GM03348 (cell line): ENCODE measurements around the gene ZNF92.
"Not testable (repeated sequence)": the region's sequence is repeated elsewhere in the genome, so short reads cannot be mapped to it uniquely, and the experiment has no call there.

Experiments used
- DNase-seq: peaks from one replicate; pipeline ENCODE4 v3.0.0; 2012; ENCODE audit warnings: low spot score

ZNF92 gene

GRCh38 chr7:65429642-65430343, 56.1 kb downstream of the ZNF92 start:
- no peak for DNase-seq

GRCh38 chr7:65430344-65431186, 56.9 kb downstream of the ZNF92 start:
- no peak for DNase-seq

DNA sequence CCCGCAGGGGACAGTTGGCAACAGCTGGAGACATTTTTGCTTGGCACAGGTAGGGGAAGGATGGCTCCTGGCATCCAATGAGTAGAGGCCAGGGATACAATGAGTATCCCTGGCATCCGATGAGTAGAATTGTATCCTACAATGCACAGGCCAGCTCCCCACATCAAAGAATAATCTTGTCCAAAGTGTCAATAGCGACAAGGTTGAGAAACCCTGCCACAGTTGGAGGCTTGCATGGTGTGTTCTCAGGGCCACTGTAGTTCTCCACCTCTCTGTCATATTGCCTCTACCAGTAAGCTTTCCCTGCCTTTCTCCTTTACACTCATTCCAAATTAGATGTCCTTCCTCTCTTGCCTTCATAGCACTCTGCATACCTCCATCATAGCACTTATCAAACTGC, 60.7 kb downstream of the ZNF92 start:
- DNase-seq: no peak

DNA sequence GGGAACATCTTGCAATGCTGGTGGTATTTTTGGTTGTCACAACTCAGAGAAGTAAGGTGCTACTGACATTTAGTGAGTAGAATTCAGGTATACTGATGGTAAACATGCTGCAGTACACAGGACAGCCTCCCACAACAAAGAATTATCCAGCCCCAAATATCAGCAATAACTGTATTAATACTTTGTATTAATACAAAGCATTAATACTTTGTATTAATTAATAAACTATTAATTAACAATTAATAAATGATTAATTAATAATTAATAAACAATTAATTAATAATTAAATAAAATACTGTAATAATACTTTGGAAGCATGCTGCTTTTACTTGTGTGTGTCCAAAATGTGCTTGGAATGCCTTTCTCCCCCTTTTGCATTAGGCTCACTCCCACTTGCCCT, 62.5 kb downstream of the ZNF92 start:
- no peak for DNase-seq

DNA sequence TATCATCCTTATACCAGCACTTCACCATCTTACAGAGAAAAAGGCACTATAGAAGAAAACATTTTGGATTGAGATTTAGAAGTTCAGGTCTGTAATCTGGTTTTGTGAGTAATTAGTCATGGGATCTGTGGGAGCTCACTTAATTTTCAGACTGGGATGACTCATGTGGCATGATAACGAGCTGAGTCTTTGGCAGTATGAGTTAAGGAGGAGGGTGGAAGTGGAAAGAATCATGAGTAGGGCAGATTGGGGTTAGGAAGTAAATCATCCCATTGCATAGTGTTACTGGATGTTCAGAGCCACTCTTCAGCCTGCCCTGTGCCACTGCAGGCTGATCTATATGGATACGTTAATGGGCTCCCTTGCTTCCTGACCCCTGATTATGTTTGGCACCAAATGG, 64.9 kb downstream of the ZNF92 start:
- DNase-seq: peak; percentile 68

- peak; percentile 52 for DNase-seq
These were observed 67.4 kb downstream of the ZNF92 start for GRCh38 chr7:65441010-65441409.

- DNase-seq: no peak
These were observed 70.7 kb downstream of the ZNF92 start for GRCh38 chr7:65444205-65444842.

GRCh38 chr7:65444899-65445823, 71.5 kb downstream of the ZNF92 start:
- no peak for DNase-seq

- not testable (repeated sequence) for DNase-seq
These were observed 73.4 kb downstream of the ZNF92 start for GRCh38 chr7:65447041-65447440.

DNA sequence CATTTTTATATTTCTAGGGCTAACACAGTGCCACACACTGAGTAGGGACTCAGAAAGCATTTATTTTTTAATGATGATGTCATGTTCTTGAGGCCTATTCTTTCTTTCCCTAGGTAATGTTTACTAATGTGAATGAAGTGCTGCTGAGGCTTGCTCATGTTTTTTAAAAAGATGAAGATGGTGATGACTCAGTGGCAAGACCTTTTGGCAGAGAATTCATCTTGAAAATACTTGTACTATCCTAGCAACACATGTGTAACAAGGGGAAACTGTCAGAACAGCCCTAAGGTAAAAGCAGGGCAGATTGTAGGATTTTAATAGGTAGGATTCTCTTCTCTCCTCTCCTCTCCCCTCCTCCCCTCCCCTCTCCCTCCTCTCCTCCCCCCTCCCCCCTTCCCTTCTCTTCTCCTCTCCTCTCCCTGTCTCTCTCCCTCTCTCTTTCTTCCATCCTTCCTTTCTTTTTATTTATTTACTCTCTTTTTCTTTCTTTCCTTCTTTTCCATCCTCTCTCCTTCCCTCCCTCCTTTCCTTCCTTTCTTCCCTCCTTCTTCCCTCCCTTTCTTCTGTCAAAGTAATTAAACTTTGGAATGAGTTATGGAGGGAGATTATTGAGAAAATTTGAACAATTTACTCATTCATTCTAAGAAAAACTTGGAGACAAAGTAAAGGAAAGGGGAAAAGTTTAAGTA, 75.3 kb downstream of the ZNF92 start:
- peak; percentile 48 for DNase-seq

DNA sequence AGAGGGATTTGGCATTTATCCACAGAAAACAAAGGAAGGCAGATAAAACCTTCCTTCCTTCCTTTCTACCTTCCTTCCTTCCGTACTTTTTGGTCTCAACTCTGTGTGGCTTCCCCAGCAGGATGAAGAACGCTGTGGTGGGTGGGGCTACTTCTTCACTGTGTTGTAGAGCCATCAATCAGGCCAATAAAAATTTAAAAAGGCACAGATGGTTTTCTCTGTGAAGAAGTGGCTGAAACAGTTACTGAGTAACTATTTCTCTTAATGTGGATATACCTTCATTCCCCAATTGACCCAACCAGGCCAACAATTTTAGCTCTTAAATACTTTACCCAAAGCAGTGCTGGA, 75.8 kb downstream of the ZNF92 start:
- DNase-seq: no peak
